Skin of body (tissue), 2 donors: ENCODE data around the gene CCL18. TPM values are rescaled to one million over a fixed set of nuclear protein-coding genes. Genes with fewer than 3 reads are reported as not detected.
"Not testable (repeated sequence)": the region's sequence is repeated elsewhere in the genome, so short reads cannot be mapped to it uniquely, and the experiment has no call there.

Experiments used
- DNase-seq: peaks from one replicate; lab custom pipeline; 2025; lab: John Stamatoyannopoulos, UW
- total RNA-seq: library from RNA; depleted of rRNA; stranded (reverse); fragments of >200 nt; gene quantifications from one replicate; pipeline ENCODE4 v1.2.3, GENCODE V29; 2014

The CCL18 gene
- total RNA-seq, 1 donor from 2014 or later = not detected

- DNase-seq = not testable (repeated sequence)
Measured at GRCh38 chr17:36103401-36103975, 39.4 kb downstream of the CCL18 start, which contains the start of gene CCL4. Gene CCL4, plus strand, starts transcription at chr17:36103827. Its CDS starts 79 bp downstream, at chr17:36103906.

GRCh38 chr17:36104246-36104645 lies 40.2 kb downstream of the CCL18 start:
- DNase-seq = not testable (repeated sequence)

- no peak for DNase-seq
Measured at GRCh38 chr17:36104701-36105181, 40.7 kb downstream of the CCL18 start.

GRCh38 chr17:36105781-36106492 lies 41.9 kb downstream of the CCL18 start:
- DNase-seq = no peak

- no peak for DNase-seq
Measured at GRCh38 chr17:36106493-36106835, 42.4 kb downstream of the CCL18 start.

- DNase-seq = no peak
Measured at GRCh38 chr17:36107660-36108059, 43.6 kb downstream of the CCL18 start.

- DNase-seq = not testable (repeated sequence)
Measured at GRCh38 chr17:36108265-36108664, 44.2 kb downstream of the CCL18 start.

- no peak for DNase-seq
Measured at GRCh38 chr17:36111068-36111490, 47.0 kb downstream of the CCL18 start.

GRCh38 chr17:36112572-36112971 lies 48.5 kb downstream of the CCL18 start:
- DNase-seq = no peak

- not testable (repeated sequence) for DNase-seq
Measured at GRCh38 chr17:36113131-36113530, 49.1 kb downstream of the CCL18 start.

GRCh38 chr17:36114971-36115648 lies 51.0 kb downstream of the CCL18 start:
- DNase-seq = not testable (repeated sequence)

GRCh38 chr17:36115649-36115977 lies 51.5 kb downstream of the CCL18 start:
- DNase-seq = not testable (repeated sequence)

GRCh38 chr17:36117505-36118382 lies 53.7 kb downstream of the CCL18 start:
- no peak for DNase-seq

GRCh38 chr17:36118477-36119353 lies 54.6 kb downstream of the CCL18 start:
- no peak for DNase-seq

- DNase-seq = no peak
Measured at GRCh38 chr17:36120221-36120620, 56.1 kb downstream of the CCL18 start.

- not testable (repeated sequence) for DNase-seq
Measured at GRCh38 chr17:36121099-36121498, 57.0 kb downstream of the CCL18 start.
